ENCODE data around the gene UCHL1.

- TF ChIP-seq EP300 (IDR thresholded peaks at IDR 0.05; ENCODE audit: borderline replicate concordance in 1 of 2, control insufficient read depth in 1 of 2, low read depth in 2 of 2, low read length in 2 of 2) (no peak), STAT1 (conservative IDR thresholded peaks at IDR 0.05) (no peak), CEBPB (IDR thresholded peaks at IDR 0.05; ENCODE audit: borderline replicate concordance in 1 of 2, low read depth in 2 of 2, low read length in 2 of 2) (no peak), NR2C2 (IDR thresholded peaks at IDR 0.05; ENCODE audit: borderline replicate concordance, control insufficient read depth, insufficient read length, low read depth) (no peak), ESRRA (IDR thresholded peaks at IDR 0.05; ENCODE audit: low read length) (no peak)
- TF ChIP-seq, protein P1, sequence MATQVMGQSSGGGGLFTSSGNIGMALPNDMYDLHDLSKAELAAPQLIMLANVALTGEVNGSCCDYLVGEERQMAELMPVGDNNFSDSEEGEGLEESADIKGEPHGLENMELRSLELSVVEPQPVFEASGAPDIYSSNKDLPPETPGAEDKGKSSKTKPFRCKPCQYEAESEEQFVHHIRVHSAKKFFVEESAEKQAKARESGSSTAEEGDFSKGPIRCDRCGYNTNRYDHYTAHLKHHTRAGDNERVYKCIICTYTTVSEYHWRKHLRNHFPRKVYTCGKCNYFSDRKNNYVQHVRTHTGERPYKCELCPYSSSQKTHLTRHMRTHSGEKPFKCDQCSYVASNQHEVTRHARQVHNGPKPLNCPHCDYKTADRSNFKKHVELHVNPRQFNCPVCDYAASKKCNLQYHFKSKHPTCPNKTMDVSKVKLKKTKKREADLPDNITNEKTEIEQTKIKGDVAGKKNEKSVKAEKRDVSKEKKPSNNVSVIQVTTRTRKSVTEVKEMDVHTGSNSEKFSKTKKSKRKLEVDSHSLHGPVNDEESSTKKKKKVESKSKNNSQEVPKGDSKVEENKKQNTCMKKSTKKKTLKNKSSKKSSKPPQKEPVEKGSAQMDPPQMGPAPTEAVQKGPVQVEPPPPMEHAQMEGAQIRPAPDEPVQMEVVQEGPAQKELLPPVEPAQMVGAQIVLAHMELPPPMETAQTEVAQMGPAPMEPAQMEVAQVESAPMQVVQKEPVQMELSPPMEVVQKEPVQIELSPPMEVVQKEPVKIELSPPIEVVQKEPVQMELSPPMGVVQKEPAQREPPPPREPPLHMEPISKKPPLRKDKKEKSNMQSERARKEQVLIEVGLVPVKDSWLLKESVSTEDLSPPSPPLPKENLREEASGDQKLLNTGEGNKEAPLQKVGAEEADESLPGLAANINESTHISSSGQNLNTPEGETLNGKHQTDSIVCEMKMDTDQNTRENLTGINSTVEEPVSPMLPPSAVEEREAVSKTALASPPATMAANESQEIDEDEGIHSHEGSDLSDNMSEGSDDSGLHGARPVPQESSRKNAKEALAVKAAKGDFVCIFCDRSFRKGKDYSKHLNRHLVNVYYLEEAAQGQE (IDR thresholded peaks at IDR 0.05; ENCODE audit: low read depth, low read length) = no peak
Observed at GRCh38 chr4:41268721-41269517, 12.2 kb downstream of the UCHL1 start.

Data from GM12878 (cell line).